HCT116 (cell line): ENCODE results near the gene MRPS2.

Source experiments
- EZH2 ChIP-seq: fragments of 200-600 bp; sonication (generic); IDR thresholded peaks from 2 replicates; pipeline ENCODE4 v1.6.1; 2017; ENCODE audit warnings: antibody characterized with exemption, mixed run types
- EZH2phosphoT487 ChIP-seq: fragments of 200-600 bp; IDR thresholded peaks from 2 replicates; pipeline ENCODE4 v1.6.1; 2018; ENCODE audit warnings: antibody characterized with exemption, borderline replicate concordance
- POLR2A ChIP-seq: IDR thresholded peaks from 2 replicates; pipeline ENCODE4 v1.7.0; 2011; ENCODE audit warnings: borderline replicate concordance; ENCODE audit not compliant: insufficient read depth, insufficient read length; ENCODE audit errors: extremely low read depth
- TF ChIP-seq, protein P1 (sequence below): IDR thresholded peaks from 2 replicates; pipeline ENCODE4 v1.6.1; 2012

DNA sequence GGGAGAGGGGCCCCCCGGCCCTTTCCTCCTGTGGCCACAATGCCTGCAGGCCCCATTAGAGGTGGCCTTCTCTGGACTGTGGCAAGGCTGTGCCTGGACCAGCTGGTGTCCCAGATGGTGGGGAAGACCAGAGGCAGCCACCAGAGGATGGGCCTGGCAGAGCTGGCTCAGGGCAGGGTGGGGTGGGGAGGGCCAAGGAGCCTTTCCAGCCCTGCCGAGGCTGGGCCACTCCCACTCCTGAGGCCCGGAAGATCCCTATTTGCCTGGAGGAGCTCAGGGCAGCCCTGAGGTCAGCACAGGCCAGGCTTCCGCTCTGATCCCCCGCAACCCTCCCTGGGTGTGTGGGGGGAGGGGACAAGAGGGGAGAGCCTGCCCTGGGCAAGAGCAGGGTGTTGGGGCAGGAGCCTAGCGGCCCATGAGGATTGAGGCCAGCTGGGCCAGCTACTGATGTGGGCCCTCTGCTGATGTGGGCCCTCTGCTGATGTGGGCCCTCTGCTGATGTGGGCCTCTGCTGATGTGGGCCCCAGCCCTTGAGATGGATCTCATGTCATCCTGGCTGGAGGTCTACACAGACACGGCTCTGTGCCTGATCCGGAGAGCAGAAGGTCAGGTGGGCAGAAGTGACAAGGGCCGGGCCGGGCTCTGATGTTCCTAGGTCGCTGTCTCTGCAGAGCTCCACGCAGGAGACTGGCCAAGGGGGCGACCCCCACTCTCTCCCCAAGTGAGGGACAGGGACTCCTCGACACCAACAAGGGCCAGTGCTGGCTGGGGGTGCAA lies 6.0 kb downstream of the MRPS2 start:
- no peak for TF ChIP-seq EZH2phosphoT487
- no peak for TF ChIP-seq POLR2A
- TF ChIP-seq, protein P1, sequence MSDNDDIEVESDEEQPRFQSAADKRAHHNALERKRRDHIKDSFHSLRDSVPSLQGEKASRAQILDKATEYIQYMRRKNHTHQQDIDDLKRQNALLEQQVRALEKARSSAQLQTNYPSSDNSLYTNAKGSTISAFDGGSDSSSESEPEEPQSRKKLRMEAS = no peak
- TF ChIP-seq EZH2 = no peak
